Lower lobe of right lung (tissue), 2 donors: ENCODE data around the gene ROR1. TPM values are rescaled to one million over a fixed set of nuclear protein-coding genes. Genes with fewer than 3 reads are reported as not detected.

Experiments used
- ATAC-seq, 2 donors: fragments of 200-7000 bp; cut with Tn5 transposase; one replicate each; pipeline ENCODE4 v1.9.1; 2020 to 2022; ENCODE audit warnings: mild to moderate bottlenecking in 2 of 2, moderate library complexity in 2 of 2
- DNase-seq: peaks from one replicate; pipeline ENCODE4 v3.0.0-alpha.2; 2020
- H3K27ac ChIP-seq: fragments of 200-600 bp; one replicate; pipeline ENCODE4 v1.8.0; 2022
- H3K27me3 ChIP-seq: fragments of 200-600 bp; one replicate; pipeline ENCODE4 v1.8.0; 2022; ENCODE audit warnings: low read depth
- H3K36me3 ChIP-seq: fragments of 200-600 bp; one replicate; pipeline ENCODE4 v1.8.0; 2022; ENCODE audit warnings: mild to moderate bottlenecking
- H3K4me1 ChIP-seq: fragments of 200-600 bp; one replicate; pipeline ENCODE4 v1.8.0; 2022
- H3K4me3 ChIP-seq: fragments of 200-600 bp; one replicate; pipeline ENCODE4 v1.8.0; 2022; ENCODE audit warnings: mild to moderate bottlenecking
- H3K9me3 ChIP-seq: fragments of 200-600 bp; one replicate; pipeline ENCODE4 v1.8.0; 2022
- intact Hi-C: fragments of 100-400 bp; cut with DNase I; formaldehyde crosslinking; loops from one replicate; pipeline ENCODE4 v1.11.0; 2022
- total RNA-seq: library from RNA; stranded (reverse); fragmentation: NEBNext Ultra II Directional; extraction: Animal tissue kit (Norgen Biotek cat#: 25700); gene quantifications from one replicate; pipeline ENCODE4 v1.2.1, GENCODE V29; 2021
- TF ChIP-seq, protein P1 (sequence below): fragments of 200-600 bp; IDR thresholded peaks from one replicate; pipeline ENCODE4 v1.8.0; 2022; ENCODE audit warnings: antibody characterized with exemption, mild to moderate bottlenecking
- donor health status: DM: no; HTN: yes; CAD: no; lungs with severe emphysema.

The ROR1 gene
- total RNA-seq, 1 donor from 2014 or later = 15.8 TPM

DNA sequence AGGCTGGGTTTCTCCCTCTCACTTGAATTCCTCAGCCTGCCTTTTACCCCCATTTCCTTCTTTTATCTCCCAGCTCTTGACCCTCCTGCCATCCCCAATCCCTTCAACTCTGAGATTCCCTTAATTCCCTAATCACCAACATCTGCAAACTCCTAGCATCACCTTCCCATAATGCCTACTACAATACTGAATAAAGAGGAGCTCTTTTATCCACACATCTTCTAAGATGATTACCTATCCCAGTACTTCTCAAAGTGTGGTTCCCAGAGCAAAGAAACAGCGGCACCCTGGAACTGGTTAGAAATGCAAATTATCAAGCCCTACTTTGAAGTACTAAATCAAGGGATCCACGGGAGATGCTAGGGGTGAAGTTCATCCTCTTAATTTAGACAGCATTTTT is 408.4 kb downstream of the ROR1 start:
- Histone ChIP-seq H3K36me3 (no peaks in the 10 kb centered on the region), H3K9me3 (no peaks in the 10 kb centered on the region)

GRCh38 chr1:64183395-64184002 is 409.7 kb downstream of the ROR1 start:
- TF ChIP-seq, protein P1, sequence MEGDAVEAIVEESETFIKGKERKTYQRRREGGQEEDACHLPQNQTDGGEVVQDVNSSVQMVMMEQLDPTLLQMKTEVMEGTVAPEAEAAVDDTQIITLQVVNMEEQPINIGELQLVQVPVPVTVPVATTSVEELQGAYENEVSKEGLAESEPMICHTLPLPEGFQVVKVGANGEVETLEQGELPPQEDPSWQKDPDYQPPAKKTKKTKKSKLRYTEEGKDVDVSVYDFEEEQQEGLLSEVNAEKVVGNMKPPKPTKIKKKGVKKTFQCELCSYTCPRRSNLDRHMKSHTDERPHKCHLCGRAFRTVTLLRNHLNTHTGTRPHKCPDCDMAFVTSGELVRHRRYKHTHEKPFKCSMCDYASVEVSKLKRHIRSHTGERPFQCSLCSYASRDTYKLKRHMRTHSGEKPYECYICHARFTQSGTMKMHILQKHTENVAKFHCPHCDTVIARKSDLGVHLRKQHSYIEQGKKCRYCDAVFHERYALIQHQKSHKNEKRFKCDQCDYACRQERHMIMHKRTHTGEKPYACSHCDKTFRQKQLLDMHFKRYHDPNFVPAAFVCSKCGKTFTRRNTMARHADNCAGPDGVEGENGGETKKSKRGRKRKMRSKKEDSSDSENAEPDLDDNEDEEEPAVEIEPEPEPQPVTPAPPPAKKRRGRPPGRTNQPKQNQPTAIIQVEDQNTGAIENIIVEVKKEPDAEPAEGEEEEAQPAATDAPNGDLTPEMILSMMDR = no peak
- intact Hi-C loops = no loop called here
- no peaks in the 10 kb centered on the region for H3K4me1 ChIP-seq
- H3K27me3 ChIP-seq = no peaks in the 10 kb centered on the region
- H3K36me3 ChIP-seq = no peaks in the 10 kb centered on the region
- DNase-seq (no peak), ATAC-seq (no peak)
- H3K4me3 ChIP-seq = no peak overlapping the region
- no peak overlapping the region for H3K27ac ChIP-seq
- H3K9me3 ChIP-seq = no peaks in the 10 kb centered on the region

More for the DNA sequence above, 408.4 kb downstream of the ROR1 start:
- DNase-seq = no peak
- no peak for ATAC-seq
- H3K4me3 ChIP-seq = no peak overlapping the region
- H3K4me1 ChIP-seq = no peaks in the 10 kb centered on the region
- no peak overlapping the region for H3K27ac ChIP-seq
- intact Hi-C loops = no loop called here
- no peaks in the 10 kb centered on the region for H3K27me3 ChIP-seq
- TF ChIP-seq, protein P1 = no peak

GRCh38 chr1:64184003-64184440 is 410.2 kb downstream of the ROR1 start:
- no peak for DNase-seq
- Histone ChIP-seq H3K27ac (no peak overlapping the region), H3K36me3 (no peaks in the 10 kb centered on the region), H3K27me3 (no peaks in the 10 kb centered on the region), H3K4me1 (no peaks in the 10 kb centered on the region), H3K9me3 (no peaks in the 10 kb centered on the region), H3K4me3 (no peak overlapping the region)
- ATAC-seq = peak; percentile 58 to 61
- intact Hi-C loops = no loop called here
- TF ChIP-seq, protein P1 = no peak

GRCh38 chr1:64186138-64186897 is 412.5 kb downstream of the ROR1 start:
- Histone ChIP-seq H3K4me3 (no peak overlapping the region), H3K36me3 (no peaks in the 10 kb centered on the region), H3K9me3 (no peaks in the 10 kb centered on the region), H3K27me3 (no peaks in the 10 kb centered on the region), H3K4me1 (no peaks in the 10 kb centered on the region), H3K27ac (no peak overlapping the region)
- TF ChIP-seq, protein P1 = no peak
- ATAC-seq = peak; percentile 74 to 83
- peak; percentile 67 for DNase-seq
- intact Hi-C loops = no loop called here

DNA sequence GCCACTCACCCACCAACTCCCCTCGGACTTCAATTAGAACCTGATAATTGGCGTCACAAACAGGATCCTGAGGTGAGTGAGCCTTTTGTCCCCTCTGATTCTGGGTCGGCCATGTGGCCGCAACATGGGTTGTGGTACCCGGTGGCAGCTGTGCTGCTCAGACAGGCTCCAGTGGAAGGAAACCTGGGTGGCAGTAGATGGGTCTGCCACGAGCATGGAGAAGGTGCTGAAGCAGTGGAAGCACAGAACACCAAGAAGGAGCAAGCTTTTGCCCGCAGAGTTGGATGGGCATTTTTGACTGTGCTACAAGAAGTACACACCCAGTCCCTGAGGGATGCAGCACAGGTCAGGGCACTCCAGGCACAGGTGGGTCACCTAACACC is 413.1 kb downstream of the ROR1 start:
- Histone ChIP-seq H3K4me3 (no peak overlapping the region), H3K27ac (no peak overlapping the region), H3K9me3 (no peaks in the 10 kb centered on the region), H3K4me1 (no peaks in the 10 kb centered on the region), H3K36me3 (no peaks in the 10 kb centered on the region), H3K27me3 (no peaks in the 10 kb centered on the region)
- ATAC-seq (no peak), DNase-seq (no peak)
- TF ChIP-seq, protein P1 = no peak
- intact Hi-C loops = no loop called here
